Measurements from ENCODE around the gene JOSD2.

GRCh38 chr19:50555450-50556281 lies 44.7 kb upstream of the JOSD2 start:
- TF ChIP-seq CTCF (IDR thresholded peaks at IDR 0.05) (no peak), POLR2A (IDR thresholded peaks at IDR 0.05) (no peak)

All from esophagus squamous epithelium (tissue), 4 donors.